ENCODE results near the gene SPAG16.

The SPAG16 gene

DNA sequence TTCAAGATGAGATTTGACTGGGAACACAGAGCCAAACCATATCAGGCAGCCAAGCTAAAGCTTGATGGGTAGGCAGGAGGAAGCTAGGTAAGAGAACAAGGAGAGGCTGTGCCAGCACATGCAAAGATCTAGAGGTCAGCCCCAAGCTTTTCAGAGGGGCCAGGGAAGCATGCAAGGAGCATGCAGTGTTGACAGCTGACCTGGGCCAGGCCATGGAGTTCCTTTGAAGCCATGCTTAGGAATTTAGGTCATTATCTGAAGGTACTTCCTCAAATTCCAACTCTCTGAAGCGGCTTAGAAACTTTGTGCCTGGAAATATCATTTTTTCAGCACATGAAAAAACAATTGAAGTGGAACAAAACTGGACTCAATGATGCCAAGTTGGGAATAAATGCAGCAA lies 130.8 kb downstream of the SPAG16 start:
- in situ Hi-C loops (cut with MboI; ENCODE audit: low pct_unique_long_range_greater_than_20kb, low sequenced_read_pairs, unreplicated experiment): no loop called here
- TF ChIP-seq, protein P1, sequence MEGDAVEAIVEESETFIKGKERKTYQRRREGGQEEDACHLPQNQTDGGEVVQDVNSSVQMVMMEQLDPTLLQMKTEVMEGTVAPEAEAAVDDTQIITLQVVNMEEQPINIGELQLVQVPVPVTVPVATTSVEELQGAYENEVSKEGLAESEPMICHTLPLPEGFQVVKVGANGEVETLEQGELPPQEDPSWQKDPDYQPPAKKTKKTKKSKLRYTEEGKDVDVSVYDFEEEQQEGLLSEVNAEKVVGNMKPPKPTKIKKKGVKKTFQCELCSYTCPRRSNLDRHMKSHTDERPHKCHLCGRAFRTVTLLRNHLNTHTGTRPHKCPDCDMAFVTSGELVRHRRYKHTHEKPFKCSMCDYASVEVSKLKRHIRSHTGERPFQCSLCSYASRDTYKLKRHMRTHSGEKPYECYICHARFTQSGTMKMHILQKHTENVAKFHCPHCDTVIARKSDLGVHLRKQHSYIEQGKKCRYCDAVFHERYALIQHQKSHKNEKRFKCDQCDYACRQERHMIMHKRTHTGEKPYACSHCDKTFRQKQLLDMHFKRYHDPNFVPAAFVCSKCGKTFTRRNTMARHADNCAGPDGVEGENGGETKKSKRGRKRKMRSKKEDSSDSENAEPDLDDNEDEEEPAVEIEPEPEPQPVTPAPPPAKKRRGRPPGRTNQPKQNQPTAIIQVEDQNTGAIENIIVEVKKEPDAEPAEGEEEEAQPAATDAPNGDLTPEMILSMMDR (IDR thresholded peaks at IDR 0.05; ENCODE audit: extremely low read depth, insufficient read depth, missing control alignments): no peak
- no peak for DNase-seq (ENCODE audit: low spot score)

DNA sequence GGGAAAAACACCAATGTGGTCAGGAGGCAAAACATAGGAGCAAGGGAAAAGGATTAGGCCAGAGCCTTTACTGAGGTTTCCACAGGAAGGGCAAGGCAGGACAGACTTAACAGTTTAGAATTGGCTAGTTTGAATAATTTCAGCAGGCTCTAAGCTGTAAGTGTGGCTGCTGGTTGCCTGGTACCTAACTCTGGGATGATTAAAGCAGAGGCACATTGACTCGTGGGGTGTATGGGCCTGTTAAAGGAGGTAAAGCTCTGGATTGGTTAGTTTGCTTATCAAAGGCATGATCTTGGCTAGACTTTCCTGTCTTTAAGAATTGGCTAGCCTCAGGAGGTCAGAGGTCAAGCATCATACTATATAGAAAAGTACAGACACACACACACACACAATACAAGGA lies 132.6 kb downstream of the SPAG16 start:
- in situ Hi-C loops (cut with MboI; ENCODE audit: low pct_unique_long_range_greater_than_20kb, low sequenced_read_pairs, unreplicated experiment): no loop called here
- TF ChIP-seq, protein P1 (IDR thresholded peaks at IDR 0.05; ENCODE audit: extremely low read depth, insufficient read depth, missing control alignments): no peak
- DNase-seq (ENCODE audit: low spot score): no peak

DNA sequence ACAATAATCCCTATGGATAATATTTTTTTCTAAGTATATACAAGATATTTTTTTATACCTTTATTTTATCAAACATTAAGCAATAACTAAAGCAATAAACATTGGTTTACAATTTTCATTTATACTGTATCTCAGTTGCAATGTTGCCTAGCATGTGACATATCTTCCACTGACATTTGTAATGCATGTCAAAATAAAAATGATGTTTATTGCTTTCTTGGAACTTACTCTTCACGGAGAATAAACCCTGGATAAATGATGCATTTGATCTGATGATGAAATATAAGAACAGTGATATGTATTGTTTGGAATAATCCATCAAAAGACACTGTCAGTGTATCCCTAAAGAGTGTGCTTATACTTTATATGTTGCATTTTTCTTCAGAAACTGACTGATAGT lies 135.7 kb downstream of the SPAG16 start:
- in situ Hi-C loops (cut with MboI; ENCODE audit: low pct_unique_long_range_greater_than_20kb, low sequenced_read_pairs, unreplicated experiment): no loop called here
- TF ChIP-seq, protein P1 (IDR thresholded peaks at IDR 0.05; ENCODE audit: extremely low read depth, insufficient read depth, missing control alignments): no peak
- DNase-seq (ENCODE audit: low spot score): no peak

DNA sequence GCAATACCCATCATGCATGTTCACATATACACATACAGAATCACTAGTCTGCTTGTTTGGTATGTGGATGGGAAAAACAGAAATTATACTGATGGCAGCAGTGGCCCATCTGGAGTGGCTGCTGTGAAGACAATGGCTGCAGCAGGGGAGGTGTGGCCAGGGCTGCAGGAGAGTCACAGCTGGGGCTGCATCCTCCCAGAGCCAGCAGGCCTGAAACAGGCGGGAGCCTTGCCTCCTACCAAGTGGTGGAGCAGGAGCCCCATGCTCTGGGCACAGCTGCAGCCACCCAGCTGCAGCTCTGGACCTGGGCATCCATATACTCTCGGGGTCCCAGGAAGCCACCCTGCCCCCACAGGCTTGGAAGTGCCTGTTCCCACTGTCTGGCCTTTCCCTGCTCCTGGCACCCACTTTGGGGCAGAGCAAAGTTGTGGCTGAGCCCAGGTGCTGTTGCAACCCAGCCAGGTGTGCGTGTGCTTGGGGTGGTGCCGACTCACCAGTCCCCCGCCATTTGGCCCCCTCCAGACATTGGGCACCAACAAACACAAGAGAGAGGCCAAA lies 136.6 kb downstream of the SPAG16 start:
- TF ChIP-seq, protein P1 (IDR thresholded peaks at IDR 0.05; ENCODE audit: extremely low read depth, insufficient read depth, missing control alignments): no peak
- DNase-seq (ENCODE audit: low spot score): no peak
- in situ Hi-C loops (cut with MboI; ENCODE audit: low pct_unique_long_range_greater_than_20kb, low sequenced_read_pairs, unreplicated experiment): no loop called here

DNA sequence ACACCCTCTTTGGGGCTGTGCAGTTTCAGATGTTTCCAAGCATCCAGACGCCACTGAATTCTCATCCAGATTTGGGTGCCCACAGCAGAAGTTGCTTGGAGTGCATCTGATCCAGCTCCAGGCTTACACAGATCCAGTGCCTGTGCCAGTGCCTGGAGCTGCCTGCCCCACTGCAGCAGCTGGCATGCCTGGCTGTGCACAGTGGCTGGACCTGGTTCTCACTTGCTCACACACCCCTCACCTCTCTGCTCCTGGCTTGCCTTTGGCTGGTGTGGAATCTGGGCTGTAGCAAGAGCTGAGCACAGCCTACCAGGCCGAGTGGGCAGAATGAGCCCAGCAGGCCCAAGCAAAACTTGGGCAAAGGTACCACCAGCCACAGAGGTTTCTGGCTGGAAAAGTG lies 137.9 kb downstream of the SPAG16 start:
- DNase-seq (ENCODE audit: low spot score): no peak
- in situ Hi-C loops (cut with MboI; ENCODE audit: low pct_unique_long_range_greater_than_20kb, low sequenced_read_pairs, unreplicated experiment): no loop called here
- TF ChIP-seq, protein P1 (IDR thresholded peaks at IDR 0.05; ENCODE audit: extremely low read depth, insufficient read depth, missing control alignments): no peak

DNA sequence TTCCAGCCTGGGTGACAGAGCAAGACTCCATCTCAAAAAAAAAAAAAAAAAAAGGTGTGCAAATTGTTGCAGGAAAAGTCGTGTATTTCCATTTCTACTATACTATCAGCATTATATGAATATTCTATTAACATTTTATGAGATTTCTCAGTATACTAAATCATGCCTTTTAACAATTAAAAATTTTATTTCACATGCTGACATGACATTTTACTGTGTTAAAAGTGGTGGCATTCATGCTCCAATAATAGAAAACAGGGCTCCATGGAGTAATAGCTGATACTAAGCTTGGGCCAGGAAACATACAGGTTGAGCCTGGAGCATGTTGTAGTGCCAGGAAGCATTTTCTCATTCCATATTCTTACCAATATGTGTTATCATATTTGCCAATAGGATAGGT lies 141.4 kb downstream of the SPAG16 start:
- no peak for DNase-seq (ENCODE audit: low spot score)
- TF ChIP-seq, protein P1 (IDR thresholded peaks at IDR 0.05; ENCODE audit: extremely low read depth, insufficient read depth, missing control alignments): no peak
- in situ Hi-C loops (cut with MboI; ENCODE audit: low pct_unique_long_range_greater_than_20kb, low sequenced_read_pairs, unreplicated experiment): no loop called here

DNA sequence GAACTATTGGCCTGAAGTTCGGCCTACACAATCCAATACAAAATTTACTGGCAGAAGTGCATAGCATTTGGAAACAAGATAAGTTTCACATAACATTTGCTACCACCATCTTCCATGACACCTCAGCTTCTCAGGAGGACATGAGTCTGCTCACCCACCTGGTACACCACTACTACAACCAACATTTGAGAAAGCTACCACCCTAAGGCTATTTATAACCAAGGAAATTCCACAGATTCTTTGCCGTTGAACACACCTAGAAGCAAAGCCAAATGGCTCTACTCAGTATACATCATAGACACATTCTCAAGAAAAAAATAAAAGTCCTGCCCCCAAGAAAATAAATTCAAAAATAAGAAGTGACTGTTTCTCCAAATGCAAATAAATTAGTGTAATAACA lies 145.3 kb downstream of the SPAG16 start:
- TF ChIP-seq, protein P1 (IDR thresholded peaks at IDR 0.05; ENCODE audit: extremely low read depth, insufficient read depth, missing control alignments): no peak
- no peak for DNase-seq (ENCODE audit: low spot score)
- in situ Hi-C loops (cut with MboI; ENCODE audit: low pct_unique_long_range_greater_than_20kb, low sequenced_read_pairs, unreplicated experiment): no loop called here

Data from GM13977 (cell line).